Mesendoderm (in vitro differentiated cells): ENCODE results near the gene PLXNB3.
A peak's percentile ranks its signal among the peaks of the same experiment; 100 is the strongest.

ENCODE experiments used
- DNase-seq: peaks from one replicate; pipeline ENCODE4 v3.0.0; 2013
- H2AK5ac ChIP-seq: 2 replicates; pipeline ENCODE4 v1.6.1; 2013; ENCODE audit warnings: low read length, inconsistent platforms
- H2BK120ac ChIP-seq: 2 replicates; pipeline ENCODE4 v1.6.1; 2013; ENCODE audit warnings: low read depth, mild to moderate bottlenecking, low read length, moderate library complexity, mixed read lengths
- H2BK15ac ChIP-seq: replicated peaks from 2 replicates; pipeline ENCODE4 v1.6.1; 2013; ENCODE audit warnings: low read depth, mild to moderate bottlenecking, moderate library complexity
- H2BK5ac ChIP-seq: 2 replicates; pipeline ENCODE4 v1.6.1; 2013; ENCODE audit warnings: low read length, inconsistent platforms
- H3K18ac ChIP-seq: 2 replicates; pipeline ENCODE4 v1.6.1; 2013; ENCODE audit warnings: mild to moderate bottlenecking, low read length, mixed read lengths
- H3K23ac ChIP-seq: one replicate; pipeline ENCODE4 v1.6.1; 2013; ENCODE audit warnings: low read length
- H3K27ac ChIP-seq: 2 replicates; pipeline ENCODE4 v1.5.1; 2013; ENCODE audit warnings: low read depth, mild to moderate bottlenecking, inconsistent platforms, low read length, moderate library complexity
- H3K27me3 ChIP-seq: 2 replicates; pipeline ENCODE4 v1.6.1; 2013; ENCODE audit warnings: low read length, control low read depth, mild to moderate bottlenecking, inconsistent platforms; ENCODE audit not compliant: insufficient read depth, poor library complexity
- H3K36me3 ChIP-seq: 2 replicates; pipeline ENCODE4 v1.6.1; 2013; ENCODE audit warnings: low read length, inconsistent platforms; ENCODE audit not compliant: control insufficient read depth, insufficient read depth
- H3K4ac ChIP-seq: one replicate; pipeline ENCODE4 v1.6.1; 2013; ENCODE audit warnings: low read depth, mild to moderate bottlenecking, low read length, moderate library complexity
- H3K4me1 ChIP-seq: 2 replicates; pipeline ENCODE4 v1.6.1; 2013; ENCODE audit warnings: low read depth, low read length, inconsistent platforms; ENCODE audit not compliant: control insufficient read depth
- H3K4me2 ChIP-seq: 2 replicates; pipeline ENCODE4 v1.6.1; 2013; ENCODE audit warnings: low read length
- H3K4me3 ChIP-seq: 2 replicates; pipeline ENCODE4 v1.5.1; 2013; ENCODE audit warnings: mild to moderate bottlenecking, low read length
- H3K56ac ChIP-seq: one replicate; pipeline ENCODE4 v1.6.1; 2013; ENCODE audit warnings: low read length
- H3K79me1 ChIP-seq: 2 replicates; pipeline ENCODE4 v1.6.1; 2013; ENCODE audit warnings: low read length, inconsistent platforms
- H3K79me2 ChIP-seq: 2 replicates; pipeline ENCODE4 v1.6.1; 2013; ENCODE audit warnings: mild to moderate bottlenecking, low read length; ENCODE audit not compliant: control insufficient read depth, insufficient read depth
- H3K9ac ChIP-seq: 2 replicates; pipeline ENCODE4 v1.6.1; 2013; ENCODE audit warnings: low read length, inconsistent platforms
- H4K5ac ChIP-seq: one replicate; pipeline ENCODE4 v1.6.1; 2013; ENCODE audit warnings: low read length
- H4K8ac ChIP-seq: one replicate; pipeline ENCODE4 v1.6.1; 2013; ENCODE audit warnings: low read depth, mild to moderate bottlenecking, control low read depth, low read length, moderate library complexity
- WGBS: extraction: QIAGEN DNeasy Blood & Tissue Kit; methylation state at CpG from one replicate; pipeline ENCODE4 v1.1.7; 2013; ENCODE audit warnings: low lambda C conversion rate, missing lambda C conversion rate; ENCODE audit not compliant: insufficient coverage; ENCODE audit errors: extremely low coverage; 5-methylcytosine and 5-hydroxymethylcytosine counted together

Gene PLXNB3

DNA sequence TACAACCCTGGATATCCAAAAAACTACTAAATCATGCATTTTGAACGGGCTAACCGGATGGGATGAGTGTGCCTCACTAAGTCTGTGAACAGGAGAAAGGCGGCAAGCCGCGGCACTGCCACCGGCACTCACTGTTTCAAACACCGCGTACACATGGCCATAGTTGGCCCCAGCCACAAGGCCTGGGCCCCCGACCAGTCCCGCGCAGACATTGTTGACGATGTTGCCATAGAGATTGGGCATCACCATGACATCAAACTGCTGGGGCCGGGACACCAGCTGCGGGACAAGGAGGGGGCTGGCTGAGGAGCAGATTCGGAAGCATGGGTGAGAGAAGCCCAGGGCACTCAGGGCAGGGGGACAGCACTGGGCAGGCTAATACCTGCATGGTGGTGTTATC, 22.6 kb downstream of the PLXNB3 start:
- Histone ChIP-seq H3K27me3 (no peaks in the 10 kb centered on the region), H3K27ac (no peak overlapping the region), H2AK5ac (no peak overlapping the region), H2BK120ac (no peak overlapping the region), H4K5ac (no peak overlapping the region), H3K36me3 (no peaks in the 10 kb centered on the region), H2BK15ac (no peak overlapping the region), H3K4ac (no peak overlapping the region), H4K8ac (no peak overlapping the region), H3K4me1 (no peaks in the 10 kb centered on the region), H3K9ac (no peak overlapping the region), H3K79me1 (no peaks in the 10 kb centered on the region), H3K79me2 (no peaks in the 10 kb centered on the region), H3K23ac (no peak overlapping the region), H3K18ac (no peak overlapping the region), H3K56ac (no peak overlapping the region), H3K4me3 (no peak overlapping the region), H3K4me2 (no peak overlapping the region), H2BK5ac (no peak overlapping the region)
- WGBS, result no CpG with 5 or more reads among the region's 15 CpGs
- DNase-seq, result no peak

DNA sequence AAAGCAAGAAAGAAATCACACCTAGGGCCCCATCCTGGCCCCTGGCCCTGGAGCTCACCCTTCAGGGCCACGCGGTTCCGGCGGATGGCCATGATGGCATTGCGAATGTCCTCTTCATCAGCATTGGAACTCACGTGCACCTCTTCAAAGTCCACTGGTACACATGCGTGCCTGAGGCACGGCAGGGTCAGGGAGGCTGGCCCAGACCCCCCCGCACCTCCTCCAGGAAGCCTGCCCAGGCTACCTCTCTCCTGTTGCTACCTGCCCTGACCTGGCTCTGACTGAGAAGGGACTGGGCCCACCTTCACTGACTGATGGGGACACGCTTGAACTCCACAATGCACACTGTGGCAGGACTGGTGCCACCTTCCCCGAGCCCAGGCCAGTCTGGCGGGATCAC, 25.6 kb downstream of the PLXNB3 start:
- Histone ChIP-seq H4K5ac (no peak overlapping the region), H3K4me1 (no peaks in the 10 kb centered on the region), H2AK5ac (no peak overlapping the region), H3K36me3 (no peaks in the 10 kb centered on the region), H2BK5ac (no peak overlapping the region), H3K79me1 (peaks cover 2% of the 10 kb centered on the region), H3K56ac (no peak overlapping the region), H3K9ac (no peak overlapping the region), H3K4me3 (no peak overlapping the region), H3K27ac (no peak overlapping the region), H3K4ac (no peak overlapping the region), H2BK15ac (no peak overlapping the region), H2BK120ac (no peak overlapping the region), H3K23ac (no peak overlapping the region), H3K4me2 (no peak overlapping the region), H3K27me3 (no peaks in the 10 kb centered on the region), H3K18ac (no peak overlapping the region), H4K8ac (no peak overlapping the region), H3K79me2 (peaks cover 11% of the 10 kb centered on the region)
- DNase-seq, result no peak
- WGBS, result no CpG with 5 or more reads among the region's 12 CpGs

GRCh38 chrX:153791104-153791852, 27.2 kb downstream of the PLXNB3 start:
- Histone ChIP-seq H3K27ac (no peak overlapping the region), H3K23ac (no peak overlapping the region), H3K79me1 (peaks cover 2% of the 10 kb centered on the region), H3K56ac (no peak overlapping the region), H2BK5ac (no peak overlapping the region), H2AK5ac (no peak overlapping the region), H3K4ac (no peak overlapping the region), H3K79me2 (peaks cover 26% of the 10 kb centered on the region), H4K5ac (no peak overlapping the region), H3K27me3 (no peaks in the 10 kb centered on the region), H3K18ac (no peak overlapping the region), H3K4me2 (no peak overlapping the region), H3K4me3 (no peak overlapping the region), H3K4me1 (no peaks in the 10 kb centered on the region), H3K36me3 (no peaks in the 10 kb centered on the region), H3K9ac (no peak overlapping the region), H4K8ac (no peak overlapping the region), H2BK120ac (no peak overlapping the region), H2BK15ac (no peak overlapping the region)
- WGBS, result no CpG with 5 or more reads among the region's 17 CpGs
- DNase-seq, result no peak

GRCh38 chrX:153792368-153792767, 28.3 kb downstream of the PLXNB3 start:
- no peaks in the 10 kb centered on the region for H3K27me3 ChIP-seq
- no peak overlapping the region for H2BK120ac ChIP-seq
- no peak overlapping the region for H3K56ac ChIP-seq
- H3K18ac ChIP-seq, result no peak overlapping the region
- no peak overlapping the region for H3K23ac ChIP-seq
- no peak overlapping the region for H3K4me2 ChIP-seq
- peaks cover 26% of the 10 kb centered on the region for H3K79me2 ChIP-seq
- H3K4me1 ChIP-seq, result no peaks in the 10 kb centered on the region
- no peak overlapping the region for H3K4ac ChIP-seq
- no peak overlapping the region for H3K9ac ChIP-seq
- no peak overlapping the region for H2BK5ac ChIP-seq
- no peak overlapping the region for H4K5ac ChIP-seq
- H3K36me3 ChIP-seq, result peaks cover 2% of the 10 kb centered on the region
- H2AK5ac ChIP-seq, result no peak overlapping the region
- no peak overlapping the region for H3K27ac ChIP-seq
- no peak overlapping the region for H4K8ac ChIP-seq
- H2BK15ac ChIP-seq, result no peak overlapping the region
- DNase-seq, result no peak
- H3K79me1 ChIP-seq, result peaks cover 2% of the 10 kb centered on the region
- no CpG with 5 or more reads among the region's 6 CpGs for WGBS
- no peak overlapping the region for H3K4me3 ChIP-seq

GRCh38 chrX:153793291-153793690, 29.2 kb downstream of the PLXNB3 start:
- no CpG with 5 or more reads among the region's 7 CpGs for WGBS
- H2BK15ac ChIP-seq, result no peak overlapping the region
- H3K36me3 ChIP-seq, result peaks cover 3% of the 10 kb centered on the region
- peak overlapping the region; percentile 55 for H3K18ac ChIP-seq
- H3K4me3 ChIP-seq, result peak overlapping the region; percentile 46
- H3K4me1 ChIP-seq, result no peaks in the 10 kb centered on the region
- H4K8ac ChIP-seq, result no peak overlapping the region
- no peaks in the 10 kb centered on the region for H3K27me3 ChIP-seq
- no peak overlapping the region for H3K23ac ChIP-seq
- peaks cover 2% of the 10 kb centered on the region for H3K79me1 ChIP-seq
- no peak overlapping the region for H2BK5ac ChIP-seq
- no peak overlapping the region for H3K27ac ChIP-seq
- peak; percentile 11 for DNase-seq
- peak overlapping the region; percentile 87 for H3K4me2 ChIP-seq
- no peak overlapping the region for H2BK120ac ChIP-seq
- peak overlapping the region; percentile 80 for H3K9ac ChIP-seq
- H4K5ac ChIP-seq, result no peak overlapping the region
- H3K79me2 ChIP-seq, result peaks cover 26% of the 10 kb centered on the region
- peak overlapping the region; percentile 82 for H3K56ac ChIP-seq
- H2AK5ac ChIP-seq, result no peak overlapping the region
- H3K4ac ChIP-seq, result peak overlapping the region; percentile 19
